Lower leg skin (tissue), 3 donors: ENCODE measurements around the gene KCTD16.

Experiments
- CTCF ChIP-seq, 3 donors: fragments of 450-650 bp; IDR thresholded peaks; one replicate each; pipeline ENCODE4 v1.5.1; 2016; ENCODE audit warnings: antibody characterized with exemption in 3 of 3, mild to moderate bottlenecking in 3 of 3, moderate library complexity in 2 of 3
- POLR2A ChIP-seq, 2 donors: fragments of 450-650 bp; IDR thresholded peaks; one replicate each; pipeline ENCODE4 v1.6.1; 2016 to 2017; ENCODE audit warnings: antibody characterized with exemption in 2 of 2, mild to moderate bottlenecking in 1 of 2, moderate library complexity in 1 of 2

GRCh38 chr5:144121577-144121976 is 49.1 kb upstream of the KCTD16 start:
- no peak for TF ChIP-seq CTCF (IDR thresholded peaks at IDR 0.05)
- no peak for TF ChIP-seq POLR2A (IDR thresholded peaks at IDR 0.05)
